HL-60 (cell line): ENCODE results near the gene ATXN2.

Source experiments
- DNase-seq, 2 experiments: peaks; one replicate each; pipeline ENCODE4 v3.0.0-alpha.2; 2010 to 2020; ENCODE audit warnings: low read depth in 1 of 2, low spot score in 1 of 2
- H3K27ac ChIP-seq: fragments of 250-450 bp; sonication (Bioruptor Pico); replicated peaks from 2 replicates; pipeline ENCODE4 v1.5.1; 2020; ENCODE audit warnings: mild to moderate bottlenecking, moderate library complexity
- H3K27me3 ChIP-seq: fragments of 250-450 bp; sonication (Bioruptor Pico); 2 replicates; pipeline ENCODE4 v1.5.1; 2021; ENCODE audit warnings: mild to moderate bottlenecking, moderate library complexity; ENCODE audit not compliant: insufficient read depth, poor library complexity, severe bottlenecking
- H3K4me3 ChIP-seq: replicated peaks from 2 replicates; pipeline ENCODE4 v1.5.1; 2011; ENCODE audit warnings: mild to moderate bottlenecking, control low read depth, low read length; ENCODE audit not compliant: insufficient read depth
- GABPA ChIP-seq: IDR thresholded peaks from 2 replicates; pipeline ENCODE4 v1.6.1; 2012; ENCODE audit warnings: low read depth
- POLR2AphosphoS5 ChIP-seq: IDR thresholded peaks from 2 replicates; pipeline ENCODE4 v1.6.1; 2012; ENCODE audit warnings: low read depth
- SPI1 ChIP-seq: IDR thresholded peaks from 2 replicates; pipeline ENCODE4 v1.6.1; 2012; ENCODE audit warnings: low read depth, mild to moderate bottlenecking, borderline replicate concordance
- TF ChIP-seq, protein P1 (sequence below): IDR thresholded peaks from 2 replicates; pipeline ENCODE4 v1.6.1; 2012; ENCODE audit warnings: low read depth; ENCODE audit not compliant: insufficient replicate concordance
- TF ChIP-seq, protein P2 (sequence below): IDR thresholded peaks from one replicate; pipeline ENCODE4 v1.5.1; 2011; ENCODE audit warnings: low read length, control low read depth, inconsistent platforms; ENCODE audit not compliant: insufficient read depth

The ATXN2 gene

DNA sequence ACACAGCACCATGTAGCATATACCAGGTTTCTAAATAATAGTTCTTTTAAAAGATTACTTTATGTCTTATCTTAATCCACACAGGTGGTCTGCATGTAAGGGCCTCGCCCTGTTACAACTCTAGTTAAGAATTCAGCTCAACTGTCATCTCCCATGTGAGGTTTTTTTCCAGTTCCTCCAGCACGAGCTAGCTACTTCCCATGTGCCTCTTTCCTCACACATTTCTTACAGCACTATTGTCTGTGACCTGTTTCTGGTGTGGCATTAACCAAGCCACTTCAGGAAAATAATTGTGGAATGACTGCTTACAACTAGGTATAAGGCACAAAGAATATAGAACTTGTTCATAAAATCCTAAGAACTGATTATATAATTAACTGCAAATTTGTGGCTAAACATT, 127.9 kb downstream of the ATXN2 start:
- Histone ChIP-seq H3K4me3 (no peak overlapping the region), H3K27me3 (no peaks in the 10 kb centered on the region), H3K27ac (peak overlapping the region; percentile 32)
- TF ChIP-seq, protein P1, sequence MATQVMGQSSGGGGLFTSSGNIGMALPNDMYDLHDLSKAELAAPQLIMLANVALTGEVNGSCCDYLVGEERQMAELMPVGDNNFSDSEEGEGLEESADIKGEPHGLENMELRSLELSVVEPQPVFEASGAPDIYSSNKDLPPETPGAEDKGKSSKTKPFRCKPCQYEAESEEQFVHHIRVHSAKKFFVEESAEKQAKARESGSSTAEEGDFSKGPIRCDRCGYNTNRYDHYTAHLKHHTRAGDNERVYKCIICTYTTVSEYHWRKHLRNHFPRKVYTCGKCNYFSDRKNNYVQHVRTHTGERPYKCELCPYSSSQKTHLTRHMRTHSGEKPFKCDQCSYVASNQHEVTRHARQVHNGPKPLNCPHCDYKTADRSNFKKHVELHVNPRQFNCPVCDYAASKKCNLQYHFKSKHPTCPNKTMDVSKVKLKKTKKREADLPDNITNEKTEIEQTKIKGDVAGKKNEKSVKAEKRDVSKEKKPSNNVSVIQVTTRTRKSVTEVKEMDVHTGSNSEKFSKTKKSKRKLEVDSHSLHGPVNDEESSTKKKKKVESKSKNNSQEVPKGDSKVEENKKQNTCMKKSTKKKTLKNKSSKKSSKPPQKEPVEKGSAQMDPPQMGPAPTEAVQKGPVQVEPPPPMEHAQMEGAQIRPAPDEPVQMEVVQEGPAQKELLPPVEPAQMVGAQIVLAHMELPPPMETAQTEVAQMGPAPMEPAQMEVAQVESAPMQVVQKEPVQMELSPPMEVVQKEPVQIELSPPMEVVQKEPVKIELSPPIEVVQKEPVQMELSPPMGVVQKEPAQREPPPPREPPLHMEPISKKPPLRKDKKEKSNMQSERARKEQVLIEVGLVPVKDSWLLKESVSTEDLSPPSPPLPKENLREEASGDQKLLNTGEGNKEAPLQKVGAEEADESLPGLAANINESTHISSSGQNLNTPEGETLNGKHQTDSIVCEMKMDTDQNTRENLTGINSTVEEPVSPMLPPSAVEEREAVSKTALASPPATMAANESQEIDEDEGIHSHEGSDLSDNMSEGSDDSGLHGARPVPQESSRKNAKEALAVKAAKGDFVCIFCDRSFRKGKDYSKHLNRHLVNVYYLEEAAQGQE, result no peak
- TF ChIP-seq, protein P2, sequence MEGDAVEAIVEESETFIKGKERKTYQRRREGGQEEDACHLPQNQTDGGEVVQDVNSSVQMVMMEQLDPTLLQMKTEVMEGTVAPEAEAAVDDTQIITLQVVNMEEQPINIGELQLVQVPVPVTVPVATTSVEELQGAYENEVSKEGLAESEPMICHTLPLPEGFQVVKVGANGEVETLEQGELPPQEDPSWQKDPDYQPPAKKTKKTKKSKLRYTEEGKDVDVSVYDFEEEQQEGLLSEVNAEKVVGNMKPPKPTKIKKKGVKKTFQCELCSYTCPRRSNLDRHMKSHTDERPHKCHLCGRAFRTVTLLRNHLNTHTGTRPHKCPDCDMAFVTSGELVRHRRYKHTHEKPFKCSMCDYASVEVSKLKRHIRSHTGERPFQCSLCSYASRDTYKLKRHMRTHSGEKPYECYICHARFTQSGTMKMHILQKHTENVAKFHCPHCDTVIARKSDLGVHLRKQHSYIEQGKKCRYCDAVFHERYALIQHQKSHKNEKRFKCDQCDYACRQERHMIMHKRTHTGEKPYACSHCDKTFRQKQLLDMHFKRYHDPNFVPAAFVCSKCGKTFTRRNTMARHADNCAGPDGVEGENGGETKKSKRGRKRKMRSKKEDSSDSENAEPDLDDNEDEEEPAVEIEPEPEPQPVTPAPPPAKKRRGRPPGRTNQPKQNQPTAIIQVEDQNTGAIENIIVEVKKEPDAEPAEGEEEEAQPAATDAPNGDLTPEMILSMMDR, result no peak
- TF ChIP-seq GABPA (no peak), POLR2AphosphoS5 (no peak), SPI1 (no peak)
- peak in 1 of 2 experiments; percentile 12 for DNase-seq

DNA sequence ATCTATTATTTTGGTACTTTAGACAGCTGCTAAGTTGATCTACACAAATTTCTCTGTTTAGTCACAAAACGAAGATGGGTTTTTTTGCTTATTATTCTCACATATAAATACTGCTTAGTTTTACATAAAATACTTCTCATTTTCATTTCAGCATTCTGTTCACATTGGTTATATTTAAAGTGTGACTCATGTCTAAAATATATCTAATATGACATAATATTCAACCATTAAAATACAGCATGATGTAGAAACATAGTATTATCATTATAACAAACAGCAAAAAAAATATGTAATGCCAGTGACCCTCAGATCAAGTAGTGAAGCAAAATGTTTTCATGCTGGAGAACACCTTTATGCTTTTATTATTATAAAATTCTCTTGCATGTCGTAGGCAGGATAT, 129.7 kb downstream of the ATXN2 start:
- H3K27ac ChIP-seq, result no peak overlapping the region
- no peak for TF ChIP-seq SPI1
- TF ChIP-seq, protein P2, result no peak
- no peak for TF ChIP-seq POLR2AphosphoS5
- no peak for TF ChIP-seq GABPA
- TF ChIP-seq, protein P1, result no peak
- DNase-seq, result no peak
- H3K4me3 ChIP-seq, result no peak overlapping the region
- no peaks in the 10 kb centered on the region for H3K27me3 ChIP-seq

DNA sequence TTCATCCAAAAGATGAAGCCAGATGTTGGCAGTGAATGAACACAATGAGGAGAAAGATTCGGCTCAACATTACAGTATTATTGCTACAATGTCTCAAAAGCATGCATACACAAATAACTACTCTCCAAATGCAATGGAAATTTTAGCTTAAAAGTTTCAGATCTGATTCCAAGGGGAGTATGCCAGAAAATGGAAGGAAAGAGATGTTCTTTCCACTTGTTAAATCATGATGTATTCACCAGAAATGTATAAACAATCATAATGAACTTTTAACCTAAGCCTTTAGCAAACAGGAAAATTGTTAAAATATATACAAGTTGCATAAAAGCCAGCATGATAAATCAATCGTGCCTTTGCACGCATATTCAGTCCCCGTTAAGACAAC, 131.3 kb downstream of the ATXN2 start:
- no peak overlapping the region for H3K4me3 ChIP-seq
- TF ChIP-seq POLR2AphosphoS5 (no peak), SPI1 (no peak), GABPA (no peak)
- TF ChIP-seq, protein P1, result no peak
- TF ChIP-seq, protein P2, result no peak
- no peaks in the 10 kb centered on the region for H3K27me3 ChIP-seq
- H3K27ac ChIP-seq, result no peak overlapping the region
- DNase-seq, result no peak
